HEK293 (cell line): ENCODE results near the gene SLC38A5.

Experiments used
- GFI1B ChIP-seq: fragments of 450-650 bp; formaldehyde crosslinking; IDR thresholded peaks from 2 replicates; pipeline ENCODE4 v1.5.1; 2016; ENCODE audit warnings: missing biosample characterization, missing genetic modification characterization
- HOXD13 ChIP-seq: sonication (generic); formaldehyde crosslinking; IDR thresholded peaks from 2 replicates; pipeline ENCODE4 v1.8.0; 2022; ENCODE audit warnings: missing genetic modification reagents, borderline replicate concordance
- KLF10 ChIP-seq: fragments of 450-650 bp; IDR thresholded peaks from 2 replicates; pipeline ENCODE4 v1.5.1; 2018; ENCODE audit warnings: missing biosample characterization, mild to moderate bottlenecking, missing genetic modification characterization
- OVOL3 ChIP-seq: fragments of 450-650 bp; formaldehyde crosslinking; IDR thresholded peaks from 2 replicates; pipeline ENCODE4 v1.5.1; 2016; ENCODE audit warnings: missing biosample characterization, missing genetic modification characterization
- PRDM1 ChIP-seq: fragments of 450-650 bp; formaldehyde crosslinking; IDR thresholded peaks from 2 replicates; pipeline ENCODE4; 2016; ENCODE audit warnings: missing biosample characterization, missing genetic modification characterization
- TSHZ1 ChIP-seq: fragments of 450-650 bp; formaldehyde crosslinking; IDR thresholded peaks from 2 replicates; pipeline ENCODE4 v1.5.1; 2016; ENCODE audit warnings: missing biosample characterization, missing genetic modification characterization, borderline replicate concordance
- ZBTB11 ChIP-seq: fragments of 450-650 bp; formaldehyde crosslinking; conservative IDR thresholded peaks from 2 replicates; pipeline ENCODE4 v1.5.1; 2016; ENCODE audit warnings: low read depth, missing biosample characterization, missing genetic modification characterization
- ZBTB20 ChIP-seq: fragments of 450-650 bp; formaldehyde crosslinking; IDR thresholded peaks from 2 replicates; pipeline ENCODE4 v1.5.1; 2016; ENCODE audit warnings: missing biosample characterization, missing genetic modification characterization
- ZFP37 ChIP-seq: fragments of 450-650 bp; formaldehyde crosslinking; IDR thresholded peaks from 2 replicates; pipeline ENCODE4 v1.5.1; 2016; ENCODE audit warnings: missing biosample characterization, missing genetic modification characterization
- ZNF132 ChIP-seq: fragments of 450-650 bp; formaldehyde crosslinking; IDR thresholded peaks from 2 replicates; pipeline ENCODE4 v1.5.1; 2017; ENCODE audit warnings: missing biosample characterization, missing genetic modification characterization, borderline replicate concordance
- ZNF138 ChIP-seq: fragments of 450-650 bp; formaldehyde crosslinking; IDR thresholded peaks from 2 replicates; pipeline ENCODE4 v1.5.1; 2016; ENCODE audit warnings: missing biosample characterization, missing genetic modification characterization, borderline replicate concordance
- ZNF202 ChIP-seq: fragments of 450-650 bp; formaldehyde crosslinking; IDR thresholded peaks from 2 replicates; pipeline ENCODE4 v1.5.1; 2016; ENCODE audit warnings: missing biosample characterization, missing genetic modification characterization, borderline replicate concordance
- ZNF223 ChIP-seq: fragments of 450-650 bp; formaldehyde crosslinking; IDR thresholded peaks from 2 replicates; pipeline ENCODE4 v1.5.1; 2016; ENCODE audit warnings: missing biosample characterization, missing genetic modification characterization
- ZNF248 ChIP-seq: fragments of 450-650 bp; formaldehyde crosslinking; IDR thresholded peaks from 2 replicates; pipeline ENCODE4 v1.5.1; 2017; ENCODE audit warnings: missing biosample characterization, missing genetic modification characterization
- ZNF266 ChIP-seq: fragments of 450-650 bp; formaldehyde crosslinking; IDR thresholded peaks from 2 replicates; pipeline ENCODE4 v1.5.1; 2016; ENCODE audit warnings: missing biosample characterization, missing genetic modification characterization, low read depth
- ZNF274 ChIP-seq, 2 experiments: fragments of 200-500 bp in 1 of 2; fragments of 450-650 bp in 1 of 2; sonication (Bioruptor generic) in 1 of 2; formaldehyde crosslinking in 1 of 2; IDR thresholded peaks; 2 replicates each; pipeline versions ENCODE4 v1.5.1 to v1.6.1; 2014 to 2016; ENCODE audit warnings: borderline replicate concordance in 1 of 2, inconsistent platforms in 1 of 2, low read length in 1 of 2, missing biosample characterization in 1 of 2, missing genetic modification characterization in 1 of 2
- ZNF280C ChIP-seq: fragments of 450-650 bp; formaldehyde crosslinking; IDR thresholded peaks from 2 replicates; pipeline ENCODE4 v1.5.1; 2016; ENCODE audit warnings: missing biosample characterization, missing genetic modification characterization
- ZNF510 ChIP-seq: fragments of 450-650 bp; formaldehyde crosslinking; IDR thresholded peaks from 2 replicates; pipeline ENCODE4 v1.5.1; 2018; ENCODE audit warnings: mild to moderate bottlenecking, missing genetic modification characterization, missing biosample characterization; ENCODE audit not compliant: insufficient replicate concordance
- ZNF514 ChIP-seq: fragments of 450-650 bp; formaldehyde crosslinking; IDR thresholded peaks from 2 replicates; pipeline ENCODE4 v1.5.1; 2016; ENCODE audit warnings: missing biosample characterization, missing genetic modification characterization
- ZNF521 ChIP-seq: fragments of 450-650 bp; formaldehyde crosslinking; IDR thresholded peaks from 2 replicates; pipeline ENCODE4 v1.5.1; 2017; ENCODE audit warnings: missing biosample characterization, mild to moderate bottlenecking, missing genetic modification characterization
- ZNF600 ChIP-seq: fragments of 450-650 bp; formaldehyde crosslinking; IDR thresholded peaks from 2 replicates; pipeline ENCODE4 v1.5.1; 2016; ENCODE audit warnings: missing biosample characterization, missing genetic modification characterization
- ZNF610 ChIP-seq: fragments of 450-650 bp; formaldehyde crosslinking; IDR thresholded peaks from 2 replicates; pipeline ENCODE4 v1.5.1; 2016; ENCODE audit warnings: missing biosample characterization, missing genetic modification characterization, borderline replicate concordance
- ZNF658 ChIP-seq: fragments of 450-650 bp; formaldehyde crosslinking; IDR thresholded peaks from 2 replicates; pipeline ENCODE4; 2016; ENCODE audit warnings: missing biosample characterization, missing genetic modification characterization
- ZNF660 ChIP-seq: fragments of 450-650 bp; IDR thresholded peaks from 2 replicates; pipeline ENCODE4 v1.5.1; 2018; ENCODE audit warnings: missing biosample characterization, mild to moderate bottlenecking, missing genetic modification characterization
- ZNF768 ChIP-seq: fragments of 450-650 bp; formaldehyde crosslinking; IDR thresholded peaks from 2 replicates; pipeline ENCODE4 v1.5.1; 2018; ENCODE audit warnings: missing biosample characterization, mild to moderate bottlenecking, missing genetic modification characterization
- ZNF837 ChIP-seq: fragments of 450-650 bp; formaldehyde crosslinking; IDR thresholded peaks from 2 replicates; pipeline ENCODE4 v1.5.1; 2016; ENCODE audit warnings: missing biosample characterization, missing genetic modification characterization
- TF ChIP-seq, protein P1 (sequence below): fragments of 450-650 bp; formaldehyde crosslinking; IDR thresholded peaks from 2 replicates; pipeline ENCODE4 v1.5.1; 2016; ENCODE audit warnings: missing biosample characterization, missing genetic modification characterization

SLC38A5 gene

GRCh38 chrX:48475774-48476577 lies 5.9 kb upstream of the SLC38A5 start, which contains the start of gene FTSJ1 (continued):
- peak; percentile 92 for TF ChIP-seq ZBTB11 (tag by site-specific recombination)
- TF ChIP-seq ZNF610 (tag by site-specific recombination) = peak; percentile 28; the same call in 1 of the 2 replicates
- no peak for TF ChIP-seq ZNF202 (tag by site-specific recombination)
- TF ChIP-seq ZNF768 (tag by site-specific recombination) = no peak
- peak; percentile 66 for TF ChIP-seq PRDM1 (tag by site-specific recombination)
- no peak for TF ChIP-seq ZNF138
- peak; percentile 60 for TF ChIP-seq ZNF600
- no peak for TF ChIP-seq OVOL3 (tag by site-specific recombination)
- no peak for TF ChIP-seq ZNF280C (tag by site-specific recombination)
- TF ChIP-seq ZNF660 (tag by site-specific recombination) = no peak
- TF ChIP-seq ZNF658 (tag by site-specific recombination) = no peak
- no peak for TF ChIP-seq ZNF132 (tag by site-specific recombination)
- peak; percentile 92 for TF ChIP-seq ZBTB20 (tag by site-specific recombination)
- TF ChIP-seq ZNF514 (tag by site-specific recombination) = no peak
- TF ChIP-seq TSHZ1 (tag by site-specific recombination) = no peak
- TF ChIP-seq ZNF248 (tag by site-specific recombination) = no peak
- TF ChIP-seq ZNF510 = no peak
- TF ChIP-seq ZNF274 (IDR thresholded peaks at IDR 0.05; ENCODE audit: low read length) = no peak
- no peak for TF ChIP-seq ZNF274 (tag by site-specific recombination; IDR thresholded peaks at IDR 0.05; ENCODE audit: borderline replicate concordance)
- TF ChIP-seq ZNF266 (tag by site-specific recombination) = no peak
- TF ChIP-seq ZNF837 = no peak
- TF ChIP-seq, protein P1, sequence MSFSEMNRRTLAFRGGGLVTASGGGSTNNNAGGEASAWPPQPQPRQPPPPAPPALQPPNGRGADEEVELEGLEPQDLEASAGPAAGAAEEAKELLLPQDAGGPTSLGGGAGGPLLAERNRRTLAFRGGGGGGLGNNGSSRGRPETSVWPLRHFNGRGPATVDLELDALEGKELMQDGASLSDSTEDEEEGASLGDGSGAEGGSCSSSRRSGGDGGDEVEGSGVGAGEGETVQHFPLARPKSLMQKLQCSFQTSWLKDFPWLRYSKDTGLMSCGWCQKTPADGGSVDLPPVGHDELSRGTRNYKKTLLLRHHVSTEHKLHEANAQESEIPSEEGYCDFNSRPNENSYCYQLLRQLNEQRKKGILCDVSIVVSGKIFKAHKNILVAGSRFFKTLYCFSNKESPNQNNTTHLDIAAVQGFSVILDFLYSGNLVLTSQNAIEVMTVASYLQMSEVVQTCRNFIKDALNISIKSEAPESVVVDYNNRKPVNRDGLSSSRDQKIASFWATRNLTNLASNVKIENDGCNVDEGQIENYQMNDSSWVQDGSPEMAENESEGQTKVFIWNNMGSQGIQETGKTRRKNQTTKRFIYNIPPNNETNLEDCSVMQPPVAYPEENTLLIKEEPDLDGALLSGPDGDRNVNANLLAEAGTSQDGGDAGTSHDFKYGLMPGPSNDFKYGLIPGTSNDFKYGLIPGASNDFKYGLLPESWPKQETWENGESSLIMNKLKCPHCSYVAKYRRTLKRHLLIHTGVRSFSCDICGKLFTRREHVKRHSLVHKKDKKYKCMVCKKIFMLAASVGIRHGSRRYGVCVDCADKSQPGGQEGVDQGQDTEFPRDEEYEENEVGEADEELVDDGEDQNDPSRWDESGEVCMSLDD = no peak
- TF ChIP-seq HOXD13 = no peak
- TF ChIP-seq KLF10 = no peak
- no peak for TF ChIP-seq ZFP37 (tag by site-specific recombination)
- no peak for TF ChIP-seq ZNF521
- no peak for TF ChIP-seq GFI1B
- no peak for TF ChIP-seq ZNF223 (tag by site-specific recombination)
